GM23248 (cell line): ENCODE data around the gene GTF3A.

ENCODE experiments used
- EZH2 ChIP-seq: fragments of 200-600 bp; sonication (generic); IDR thresholded peaks from 2 replicates; pipeline ENCODE4 v1.6.1; 2018; ENCODE audit warnings: antibody characterized with exemption, mild to moderate bottlenecking; ENCODE audit not compliant: insufficient read depth, poor library complexity, severe bottlenecking
- EZH2phosphoT487 ChIP-seq: fragments of 200-600 bp; sonication (generic); IDR thresholded peaks from 2 replicates; pipeline ENCODE4 v1.6.1; 2018; ENCODE audit warnings: antibody characterized with exemption, moderate library complexity, mild to moderate bottlenecking, low read depth; ENCODE audit not compliant: insufficient read depth

GRCh38 chr13:27415116-27415515 is 9.3 kb upstream of the GTF3A start:
- TF ChIP-seq EZH2phosphoT487 (no peak), EZH2 (no peak)
